HUES64 (cell line): ENCODE measurements around the gene CEP128.
A peak's percentile ranks its signal among the peaks of the same experiment; 100 is the strongest.

Experiments used
- H3K27ac ChIP-seq: 2 replicates; pipeline ENCODE4 v1.7.0; 2013; ENCODE audit warnings: low read depth, low read length, inconsistent platforms
- H3K27me3 ChIP-seq: 2 replicates; pipeline ENCODE4 v1.6.1; 2013; ENCODE audit warnings: mild to moderate bottlenecking, low read length; ENCODE audit not compliant: insufficient read depth
- H3K36me3 ChIP-seq: 2 replicates; pipeline ENCODE4 v1.6.1; 2013; ENCODE audit warnings: mild to moderate bottlenecking, low read length; ENCODE audit not compliant: insufficient read depth
- H3K4me1 ChIP-seq: 2 replicates; pipeline ENCODE4 v1.6.1; 2013; ENCODE audit warnings: mild to moderate bottlenecking, low read length, moderate library complexity; ENCODE audit not compliant: insufficient read depth
- H3K4me3 ChIP-seq: 2 replicates; pipeline ENCODE4 v1.5.1; 2013; ENCODE audit warnings: mild to moderate bottlenecking, low read length, moderate library complexity
- H3K9ac ChIP-seq: 2 replicates; pipeline ENCODE4 v1.6.1; 2013; ENCODE audit warnings: mild to moderate bottlenecking, low read depth, low read length
- H3K9me3 ChIP-seq: 2 replicates; pipeline ENCODE4 v1.6.1; 2013; ENCODE audit warnings: low read depth, low read length; ENCODE audit not compliant: insufficient read depth
- WGBS: fragments of 150-250, 120-280 bp; methylation state at CpG from one replicate; pipeline ENCODE4 v1.1.7; 2013; ENCODE audit warnings: missing lambda C conversion rate; 5-methylcytosine and 5-hydroxymethylcytosine counted together

CEP128 gene

DNA sequence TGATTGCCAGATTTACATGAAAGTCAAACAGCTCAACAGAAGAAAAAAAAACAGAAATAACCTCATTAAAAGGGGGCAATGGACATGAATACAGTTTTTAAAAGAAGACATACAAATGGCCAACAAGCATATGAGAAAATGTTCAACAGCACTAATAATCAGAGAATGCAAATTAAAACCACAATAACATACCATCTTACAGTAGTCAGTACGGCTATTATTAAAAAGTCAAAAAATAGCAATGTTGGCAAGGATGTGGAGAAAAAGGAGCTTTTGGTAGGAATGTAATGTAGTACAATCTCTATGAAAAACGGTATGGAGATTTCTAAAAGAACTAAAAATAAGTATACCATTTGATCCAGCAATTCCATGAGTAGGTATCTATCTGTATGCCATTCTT lies 272.1 kb downstream of the CEP128 start:
- Histone ChIP-seq H3K9me3 (no peaks in the 10 kb centered on the region), H3K9ac (no peak overlapping the region), H3K27ac (no peak overlapping the region), H3K4me3 (no peak overlapping the region), H3K27me3 (no peaks in the 10 kb centered on the region), H3K4me1 (peaks cover 26% of the 10 kb centered on the region; the same call in 1 of the 2 replicates), H3K36me3 (no peaks in the 10 kb centered on the region)
- WGBS: 100% methylated on average over 1 of the region's 2 CpGs

DNA sequence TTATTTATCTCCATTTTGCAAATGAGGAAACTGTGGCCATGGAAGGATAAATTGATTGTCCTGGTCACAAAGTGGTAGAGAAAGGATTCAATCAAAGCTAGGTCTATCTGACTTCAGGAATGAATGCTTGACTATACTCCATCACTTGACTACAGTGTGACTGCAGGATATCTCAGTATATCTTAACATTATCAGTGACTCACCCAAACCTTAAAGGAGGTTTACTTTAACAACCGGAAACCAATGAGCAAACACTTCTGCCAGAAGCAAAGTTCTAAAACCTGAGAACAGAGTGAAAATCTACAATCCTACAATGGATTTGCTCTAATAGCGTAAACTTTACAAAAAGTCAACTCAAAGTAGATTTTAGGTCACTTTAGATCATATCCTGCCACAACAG lies 277.0 kb downstream of the CEP128 start:
- no peak overlapping the region for H3K4me3 ChIP-seq
- no peak overlapping the region for H3K27ac ChIP-seq
- WGBS: 95% methylated on average over 2 of the region's 2 CpGs
- peaks cover 30% of the 10 kb centered on the region; the same call in 1 of the 2 replicates for H3K4me1 ChIP-seq
- no peaks in the 10 kb centered on the region for H3K27me3 ChIP-seq
- no peaks in the 10 kb centered on the region for H3K36me3 ChIP-seq
- no peak overlapping the region for H3K9ac ChIP-seq
- no peaks in the 10 kb centered on the region for H3K9me3 ChIP-seq

DNA sequence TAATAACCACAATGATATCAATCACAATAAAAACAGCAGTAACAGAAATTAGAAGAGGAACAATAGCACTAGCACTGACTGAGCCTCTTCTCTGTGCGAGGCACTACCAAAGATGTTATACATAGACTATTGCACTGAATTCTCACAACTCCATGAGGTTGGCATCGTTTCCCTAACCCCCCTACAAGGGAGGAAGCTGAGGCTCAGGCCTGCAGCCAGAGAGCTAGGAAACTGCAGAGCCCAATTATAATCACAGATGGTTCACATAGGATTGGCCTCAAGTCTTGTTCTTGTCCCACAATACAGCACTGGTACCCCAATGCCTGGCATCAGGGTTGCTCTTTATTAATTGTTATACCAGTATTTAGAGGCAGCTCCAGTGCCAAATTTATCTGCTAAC lies 278.0 kb downstream of the CEP128 start:
- H3K9me3 ChIP-seq: no peaks in the 10 kb centered on the region
- H3K4me1 ChIP-seq: peaks cover 30% of the 10 kb centered on the region; the same call in 1 of the 2 replicates
- H3K27me3 ChIP-seq: no peaks in the 10 kb centered on the region
- H3K36me3 ChIP-seq: no peaks in the 10 kb centered on the region
- H3K9ac ChIP-seq: no peak overlapping the region
- 89% methylated on average over 2 of the region's 2 CpGs for WGBS
- H3K27ac ChIP-seq: no peak overlapping the region; the same call in 1 of the 2 replicates
- H3K4me3 ChIP-seq: no peak overlapping the region

DNA sequence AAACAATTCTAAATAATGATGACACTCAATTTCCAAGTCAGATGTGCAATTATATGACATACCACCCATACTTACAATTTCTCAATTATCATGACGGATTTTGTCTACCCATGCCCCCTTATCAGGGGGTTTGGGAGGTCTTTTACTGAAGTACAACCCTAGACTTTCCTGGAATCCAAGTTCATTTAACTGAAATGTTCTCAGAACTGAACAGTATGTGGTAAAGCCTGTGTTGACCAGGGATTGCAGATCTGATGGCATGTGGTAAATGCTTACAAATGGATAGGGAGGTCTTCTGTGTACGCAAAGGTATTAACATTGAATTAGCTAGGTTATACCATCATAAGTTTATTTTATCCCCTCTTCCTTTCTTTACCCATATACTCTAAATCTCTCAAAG lies 281.8 kb downstream of the CEP128 start:
- Histone ChIP-seq H3K4me1 (peaks cover 7% of the 10 kb centered on the region; the same call in 1 of the 2 replicates), H3K27ac (no peak overlapping the region), H3K9me3 (no peaks in the 10 kb centered on the region), H3K27me3 (no peaks in the 10 kb centered on the region), H3K9ac (no peak overlapping the region), H3K36me3 (no peaks in the 10 kb centered on the region), H3K4me3 (no peak overlapping the region)
- 100% methylated on average over 1 of the region's 2 CpGs for WGBS

DNA sequence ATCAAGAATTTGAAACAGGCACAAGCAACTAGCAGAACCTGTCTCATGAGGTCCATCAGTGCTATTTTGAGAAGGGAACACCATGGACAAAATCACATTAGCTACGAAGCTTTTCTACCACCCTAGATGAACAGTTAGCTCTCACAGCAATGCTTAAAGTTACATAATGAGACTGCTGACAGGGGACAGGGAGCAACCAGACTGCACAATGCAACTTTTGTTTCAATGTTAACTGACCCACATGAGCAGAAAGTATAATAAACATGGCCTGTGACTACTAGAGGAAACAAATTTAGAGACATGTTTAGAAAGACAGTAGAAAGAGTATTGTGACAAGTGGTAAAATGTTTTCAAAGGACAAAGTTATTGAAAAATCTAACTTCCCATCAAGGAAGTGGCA lies 282.8 kb downstream of the CEP128 start:
- no peaks in the 10 kb centered on the region for H3K36me3 ChIP-seq
- WGBS: 88% methylated on average over 1 of the region's 1 CpG
- H3K9me3 ChIP-seq: no peaks in the 10 kb centered on the region
- no peak overlapping the region for H3K4me3 ChIP-seq
- no peak overlapping the region for H3K9ac ChIP-seq
- H3K27ac ChIP-seq: no peak overlapping the region
- no peaks in the 10 kb centered on the region for H3K27me3 ChIP-seq
- H3K4me1 ChIP-seq: no peaks in the 10 kb centered on the region; the same call in 1 of the 2 replicates

DNA sequence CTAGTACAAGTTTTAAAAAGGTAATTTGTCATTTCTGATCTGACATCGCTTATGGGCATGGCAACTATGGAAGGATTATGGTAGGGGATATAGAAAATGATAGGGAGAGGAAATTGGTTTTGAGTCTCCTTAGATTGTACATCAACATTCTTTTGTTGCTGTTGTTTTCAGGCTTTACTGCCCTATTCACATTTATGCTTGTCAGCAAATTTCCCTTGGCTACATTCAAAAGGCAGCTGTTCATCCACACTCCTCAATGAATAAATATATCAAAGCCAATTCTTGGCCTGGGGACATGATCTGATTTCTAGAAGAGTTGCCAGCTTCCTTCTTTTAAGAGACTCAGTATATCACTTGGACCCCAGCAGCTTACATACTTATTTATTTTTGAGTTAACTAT lies 283.4 kb downstream of the CEP128 start:
- Histone ChIP-seq H3K4me1 (no peaks in the 10 kb centered on the region; the same call in 1 of the 2 replicates), H3K27me3 (no peaks in the 10 kb centered on the region), H3K9ac (no peak overlapping the region), H3K36me3 (no peaks in the 10 kb centered on the region), H3K27ac (no peak overlapping the region), H3K4me3 (no peak overlapping the region), H3K9me3 (no peaks in the 10 kb centered on the region)
- WGBS: 97% methylated on average over 1 of the region's 1 CpG

DNA sequence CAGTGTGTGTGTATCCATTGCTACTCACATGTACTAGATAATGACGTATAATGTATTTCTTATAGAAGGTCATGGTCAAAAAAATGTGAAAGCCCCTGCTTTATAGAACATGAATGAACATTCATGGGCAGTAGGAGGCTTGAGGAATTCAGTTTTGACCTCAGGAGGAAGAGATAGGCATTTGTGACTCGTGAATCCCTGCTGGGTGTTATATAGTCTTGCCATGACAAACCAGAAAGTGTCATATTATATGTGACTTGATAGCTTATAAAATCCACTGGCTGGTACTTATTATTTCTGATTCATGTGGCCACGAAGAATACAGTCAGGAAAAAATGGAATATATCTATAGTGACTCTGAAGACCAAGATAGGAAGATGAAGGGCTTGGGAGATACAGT lies 287.6 kb downstream of the CEP128 start:
- no peak overlapping the region for H3K4me3 ChIP-seq
- WGBS: 91% methylated on average over 3 of the region's 3 CpGs

DNA sequence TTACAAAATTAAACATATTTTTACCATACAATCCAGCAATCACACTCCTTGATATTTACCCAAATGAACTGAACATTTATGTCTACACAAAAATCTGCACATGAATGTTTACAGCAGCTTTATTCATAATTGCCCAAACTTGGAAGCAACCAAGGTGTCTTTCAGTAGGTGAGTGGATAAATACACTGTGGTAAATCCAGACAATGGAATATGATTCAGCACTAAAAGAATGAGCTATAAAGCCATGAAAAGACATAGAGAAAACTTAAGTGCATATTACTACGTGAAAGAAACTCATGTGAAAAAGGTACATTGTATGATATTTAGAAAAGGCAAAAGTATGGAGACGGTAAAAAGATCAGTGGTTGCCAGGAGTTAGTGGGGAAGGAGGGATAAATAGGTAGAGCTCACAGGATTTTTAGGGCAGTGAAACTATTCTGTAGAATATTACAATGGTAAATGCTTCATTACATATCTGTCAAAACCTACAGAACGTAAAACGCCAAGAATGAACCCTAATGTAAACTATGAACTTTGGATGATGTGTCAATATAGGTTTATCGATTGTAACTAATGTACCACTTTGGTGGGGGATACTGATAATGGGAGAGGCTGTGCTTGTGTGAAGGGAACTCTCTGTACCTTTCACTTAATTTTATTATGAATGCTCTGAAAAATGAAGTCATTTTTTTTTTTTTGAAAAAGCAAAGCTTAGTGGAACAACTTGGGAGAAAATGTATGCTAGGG lies 295.7 kb downstream of the CEP128 start:
- WGBS: 97% methylated on average over 5 of the region's 5 CpGs
- Histone ChIP-seq H3K9me3 (no peaks in the 10 kb centered on the region), H3K36me3 (no peaks in the 10 kb centered on the region), H3K4me1 (no peaks in the 10 kb centered on the region), H3K27me3 (no peaks in the 10 kb centered on the region), H3K4me3 (no peak overlapping the region), H3K27ac (no peak overlapping the region), H3K9ac (no peak overlapping the region)

More for the DNA sequence above, 287.6 kb downstream of the CEP128 start:
- H3K9me3 ChIP-seq: no peaks in the 10 kb centered on the region
- no peak overlapping the region for H3K27ac ChIP-seq
- no peaks in the 10 kb centered on the region; the same call in 1 of the 2 replicates for H3K4me1 ChIP-seq
- no peaks in the 10 kb centered on the region for H3K36me3 ChIP-seq
- no peak overlapping the region for H3K9ac ChIP-seq
- H3K27me3 ChIP-seq: no peaks in the 10 kb centered on the region

DNA sequence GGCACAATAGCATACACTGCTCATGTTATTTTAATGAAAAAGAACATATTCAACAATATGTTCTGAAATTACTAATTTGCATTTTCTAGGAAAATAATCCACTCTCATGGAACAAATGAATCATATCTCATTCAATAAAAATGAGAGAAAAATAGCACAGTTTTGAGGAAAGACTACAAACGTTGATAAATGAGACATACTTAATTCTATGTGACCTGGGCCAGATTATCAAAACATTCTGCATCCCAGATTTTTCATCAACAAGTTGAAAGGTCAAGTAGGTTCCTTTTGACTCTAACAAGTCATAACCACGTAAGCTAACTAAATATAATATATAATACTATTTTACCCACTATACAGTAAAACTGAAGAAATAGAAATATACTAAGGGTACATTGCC lies 296.7 kb downstream of the CEP128 start:
- H3K27me3 ChIP-seq: no peaks in the 10 kb centered on the region

DNA sequence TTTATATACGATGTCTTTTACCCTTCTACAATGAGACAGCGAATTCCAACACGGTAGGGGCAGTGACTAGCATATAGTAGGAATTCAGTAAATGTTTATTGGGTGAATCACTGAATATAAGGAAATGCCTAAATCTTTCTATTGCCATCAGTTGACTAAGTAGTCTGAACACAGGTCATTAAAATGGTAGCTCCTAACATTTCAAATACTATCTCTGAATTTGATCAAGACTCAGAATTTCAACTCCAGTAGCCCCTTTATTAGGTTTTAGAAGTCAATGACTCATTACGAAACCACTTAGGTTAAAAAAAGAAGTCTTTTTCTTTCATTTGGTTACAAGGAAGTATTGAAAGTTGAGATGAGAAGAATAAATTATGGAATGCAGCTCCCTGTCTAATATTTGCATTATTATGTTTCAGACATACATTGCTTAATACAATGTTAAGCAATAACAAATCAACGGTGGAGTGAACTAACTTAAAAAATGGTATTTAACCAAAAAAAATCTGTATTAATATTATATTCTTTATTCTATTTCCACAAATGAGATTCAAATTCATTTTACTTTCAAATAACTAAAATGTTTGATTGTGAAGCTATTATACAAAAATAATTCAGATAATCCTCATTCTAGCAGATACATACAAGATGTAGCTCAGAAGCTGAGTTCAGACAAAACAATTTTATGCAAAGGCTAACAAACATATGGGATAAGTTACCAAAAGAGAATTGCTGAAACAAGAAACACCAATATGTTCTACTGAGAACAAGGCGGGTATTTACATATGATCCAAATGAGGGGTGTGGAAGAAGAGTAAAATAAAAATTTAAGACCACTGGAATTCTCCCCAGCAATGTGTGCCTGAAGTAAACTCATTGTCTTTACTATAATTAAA lies 302.7 kb downstream of the CEP128 start:
- Histone ChIP-seq H3K9ac (no peak overlapping the region), H3K4me3 (no peak overlapping the region), H3K27ac (peak overlapping the region; percentile 40; the same call in 1 of the 2 replicates), H3K36me3 (no peaks in the 10 kb centered on the region), H3K9me3 (no peaks in the 10 kb centered on the region), H3K27me3 (no peaks in the 10 kb centered on the region), H3K4me1 (peaks cover 12% of the 10 kb centered on the region; the same call in 1 of the 2 replicates)
- 94% methylated on average over 4 of the region's 6 CpGs for WGBS

More for the DNA sequence above, 296.7 kb downstream of the CEP128 start:
- H3K4me3 ChIP-seq: no peak overlapping the region
- no peaks in the 10 kb centered on the region for H3K4me1 ChIP-seq
- H3K9ac ChIP-seq: no peak overlapping the region
- H3K9me3 ChIP-seq: no peaks in the 10 kb centered on the region
- no peak overlapping the region for H3K27ac ChIP-seq
- WGBS: 100% methylated on average over 1 of the region's 2 CpGs
- H3K36me3 ChIP-seq: no peaks in the 10 kb centered on the region
